Adipose tissue (tissue), 3 donors: Measurements from ENCODE around the gene CLEC4M. TPM values are rescaled to one million over a fixed set of nuclear protein-coding genes. Genes with fewer than 3 reads are reported as not detected.

Experiments
- H3K27ac ChIP-seq: one replicate; pipeline ENCODE4 v1.5.1; 2013; ENCODE audit warnings: low read depth, low read length
- WGBS, 3 donors: extraction: QIAGEN DNeasy Blood & Tissue Kit; methylation state at CpG; one replicate each; pipeline ENCODE4 v1.1.7; 2013; 5-methylcytosine and 5-hydroxymethylcytosine counted together
- polyA plus RNA-seq, 3 donors: library from polyadenylated mRNA; stranded (reverse); fragments of 200-250 nt; gene quantifications; one replicate each; pipeline ENCODE4 v1.2.3, GENCODE V29; 2013
- donor health status: healthy with polysubstance abuse.
- donor health status: Bipolar disorder and iron deficiency.
- donor health status: healthy.

The CLEC4M gene
- 1 to 10 TPM in 1 of 3 donors, under 1 TPM in 1, not detected in 1; 0.16 to 3.7 TPM for polyA plus RNA-seq

GRCh38 chr19:7762719-7763293 lies at the start of gene CLEC4M:
Gene CLEC4M (plus strand): TSS chr19:7763243. CDS start chr19:7763267, 24 bp downstream.
- WGBS, 3 donors: 68 to 83% (median 76%) methylated on average over 8 of the region's 8 CpGs
- H3K27ac ChIP-seq: no peak within 1 kb of the TSS

GRCh38 chr19:7715671-7716070 lies 47.4 kb upstream of the CLEC4M start:
- 69 to 77% (median 69%) methylated on average over 1 of the region's 1 CpG for WGBS, 3 donors

GRCh38 chr19:7716762-7717161 lies 46.3 kb upstream of the CLEC4M start:
- no peak overlapping the region for H3K27ac ChIP-seq
- 43 to 79% (median 78%) methylated on average over 1 of the region's 1 CpG for WGBS, 3 donors

More at GRCh38 chr19:7715671-7716070, 47.4 kb upstream of the CLEC4M start:
- H3K27ac ChIP-seq: no peak overlapping the region

- 34 to 52% (median 41%) methylated on average over 8 of the region's 8 CpGs for WGBS, 3 donors
- H3K27ac ChIP-seq: no peak overlapping the region
Observed at GRCh38 chr19:7718668-7719067, 44.4 kb upstream of the CLEC4M start.

- no peak overlapping the region for H3K27ac ChIP-seq
- 70 to 80% (median 74%) methylated on average over 6 of the region's 6 CpGs for WGBS, 3 donors
Observed at GRCh38 chr19:7720351-7720750, 42.7 kb upstream of the CLEC4M start.

GRCh38 chr19:7722231-7722651 lies 40.8 kb upstream of the CLEC4M start:
- no peak overlapping the region for H3K27ac ChIP-seq
- 34 to 56% (median 52%) methylated on average over 5 of the region's 5 CpGs for WGBS, 3 donors

- H3K27ac ChIP-seq: no peak overlapping the region
- 60 to 80% (median 72%) methylated on average over 2 of the region's 2 CpGs for WGBS, 3 donors
Observed at GRCh38 chr19:7725791-7726190, 37.3 kb upstream of the CLEC4M start.

- 12 to 16% (median 13%) methylated on average over 16 of the region's 16 CpGs for WGBS, 3 donors
- H3K27ac ChIP-seq: no peak overlapping the region
Observed at GRCh38 chr19:7729211-7729610, 33.8 kb upstream of the CLEC4M start.

GRCh38 chr19:7729831-7730285 lies 33.2 kb upstream of the CLEC4M start:
- no peak overlapping the region for H3K27ac ChIP-seq
- 4 to 9% (median 6%) methylated on average over 26 to 34 of the region's 34 CpGs for WGBS, 3 donors

- WGBS, 3 donors: 2 to 6% (median 5%) methylated on average over 58 to 78 of the region's 78 CpGs
- no peak overlapping the region for H3K27ac ChIP-seq
Observed at GRCh38 chr19:7730286-7731217, 32.5 kb upstream of the CLEC4M start.

- 46 to 68% (median 62%) methylated on average over 39 of the region's 39 CpGs for WGBS, 3 donors
- H3K27ac ChIP-seq: no peak overlapping the region
Observed at GRCh38 chr19:7731218-7731595, 31.8 kb upstream of the CLEC4M start.

GRCh38 chr19:7731615-7732014 lies 31.4 kb upstream of the CLEC4M start:
- WGBS, 3 donors: 71 to 81% (median 76%) methylated on average over 5 of the region's 5 CpGs
- no peak overlapping the region for H3K27ac ChIP-seq

- 54 to 66% (median 56%) methylated on average over 9 of the region's 9 CpGs for WGBS, 3 donors
- no peak within 1 kb of the TSS for H3K27ac ChIP-seq
Observed at GRCh38 chr19:7732045-7732444, 31.0 kb upstream of the CLEC4M start, which contains the start of gene CLEC4G. Gene CLEC4G (minus strand): TSS chr19:7732110. CDS start chr19:7732102, 8 bp downstream.

- no peak overlapping the region for H3K27ac ChIP-seq
- WGBS, 3 donors: 73 to 83% (median 75%) methylated on average over 6 of the region's 6 CpGs
Observed at GRCh38 chr19:7733376-7733775, 29.7 kb upstream of the CLEC4M start.

- 38 to 46% (median 42%) methylated on average over 10 to 12 of the region's 12 CpGs for WGBS, 3 donors
- H3K27ac ChIP-seq: no peak overlapping the region
Observed at GRCh38 chr19:7734220-7735203, 28.5 kb upstream of the CLEC4M start.

GRCh38 chr19:7736148-7736547 lies 26.9 kb upstream of the CLEC4M start:
- no peak overlapping the region for H3K27ac ChIP-seq

GRCh38 chr19:7737215-7737614 lies 25.8 kb upstream of the CLEC4M start:
- 71 to 85% (median 81%) methylated on average over 11 of the region's 11 CpGs for WGBS, 3 donors
- H3K27ac ChIP-seq: no peak overlapping the region

More at GRCh38 chr19:7736148-7736547, 26.9 kb upstream of the CLEC4M start:
- WGBS, 3 donors: 38 to 67% (median 43%) methylated on average over 1 of the region's 1 CpG

GRCh38 chr19:7738023-7738422 lies 25.0 kb upstream of the CLEC4M start:
- H3K27ac ChIP-seq: no peak overlapping the region
- 69 to 81% (median 74%) methylated on average over 7 of the region's 7 CpGs for WGBS, 3 donors
